Mesodermal cell (in vitro differentiated cells): ENCODE measurements around the gene ASTN2.

Source experiments
- H3K27ac ChIP-seq: 2 replicates; pipeline ENCODE4 v1.7.0; 2013; ENCODE audit warnings: mild to moderate bottlenecking, low read depth, low read length, moderate library complexity; ENCODE audit not compliant: severe bottlenecking
- H3K36me3 ChIP-seq: 2 replicates; pipeline ENCODE4 v1.7.1; 2013; ENCODE audit warnings: mild to moderate bottlenecking, low read length, moderate library complexity; ENCODE audit not compliant: control insufficient read depth, insufficient read depth
- H3K4me1 ChIP-seq: one replicate; pipeline ENCODE4 v1.7.1; 2013; ENCODE audit warnings: mild to moderate bottlenecking, low read length; ENCODE audit not compliant: insufficient read depth, control insufficient read depth, poor library complexity, severe bottlenecking
- H3K4me3 ChIP-seq: 2 replicates; pipeline ENCODE4 v1.7.0; 2013; ENCODE audit warnings: low read length, control low read depth, mild to moderate bottlenecking; ENCODE audit not compliant: insufficient read depth, poor library complexity, severe bottlenecking; ENCODE audit errors: extremely low read depth
- H3K9me3 ChIP-seq: 2 replicates; pipeline ENCODE4 v1.7.1; 2013; ENCODE audit warnings: mild to moderate bottlenecking, low read length, moderate library complexity; ENCODE audit not compliant: control insufficient read depth
- WGBS, 2 experiments: methylation state at CpG; one replicate each; pipeline ENCODE4 v1.1.5; 2013; ENCODE audit warnings: missing lambda C conversion rate in 2 of 2; ENCODE audit not compliant: insufficient coverage in 2 of 2; 5-methylcytosine and 5-hydroxymethylcytosine counted together

ASTN2 gene

DNA sequence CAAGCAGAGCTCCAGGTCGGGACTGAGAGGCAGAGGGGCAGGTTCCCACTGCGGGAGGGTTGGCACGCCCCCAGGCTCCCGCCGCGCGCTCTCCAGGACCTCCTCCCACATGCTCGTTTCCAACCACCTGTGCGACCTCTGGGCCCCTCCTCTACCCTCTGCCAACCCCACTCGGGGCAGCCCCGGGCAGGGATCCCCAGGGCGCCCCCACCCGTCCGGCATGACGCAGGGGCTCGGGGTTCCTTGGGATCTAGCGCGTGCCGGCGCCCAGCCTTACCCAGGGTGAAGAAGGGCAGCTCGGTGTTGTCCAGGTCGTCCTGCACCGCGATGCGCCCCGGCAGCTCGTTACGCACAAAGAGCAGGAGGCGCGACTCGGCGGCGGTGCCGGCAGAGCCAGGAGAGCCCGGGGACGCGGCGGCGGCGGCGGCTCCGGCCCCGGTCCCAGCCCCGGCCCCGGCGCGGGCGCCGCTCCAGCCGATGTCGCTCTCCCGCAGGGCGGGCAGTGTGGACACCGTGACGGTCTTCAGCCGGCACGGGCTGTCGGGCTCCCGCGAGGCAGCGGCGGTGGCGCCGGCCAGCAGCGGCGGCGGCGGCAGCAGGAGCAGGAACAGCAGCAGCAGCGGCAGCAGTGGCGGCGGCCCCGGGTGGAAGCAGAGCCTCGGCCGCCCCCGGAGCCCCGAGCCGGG is 494 bp downstream of the ASTN2 start:
- Histone ChIP-seq H3K27ac (no peak overlapping the region), H3K9me3 (no peaks in the 10 kb centered on the region), H3K36me3 (no peaks in the 10 kb centered on the region), H3K4me1 (peaks cover 8% of the 10 kb centered on the region), H3K4me3 (peak overlapping the region; percentile 51)
- 0 to 1% methylated on average over 37 to 54 of the region's 77 CpGs for WGBS, 2 experiments

DNA sequence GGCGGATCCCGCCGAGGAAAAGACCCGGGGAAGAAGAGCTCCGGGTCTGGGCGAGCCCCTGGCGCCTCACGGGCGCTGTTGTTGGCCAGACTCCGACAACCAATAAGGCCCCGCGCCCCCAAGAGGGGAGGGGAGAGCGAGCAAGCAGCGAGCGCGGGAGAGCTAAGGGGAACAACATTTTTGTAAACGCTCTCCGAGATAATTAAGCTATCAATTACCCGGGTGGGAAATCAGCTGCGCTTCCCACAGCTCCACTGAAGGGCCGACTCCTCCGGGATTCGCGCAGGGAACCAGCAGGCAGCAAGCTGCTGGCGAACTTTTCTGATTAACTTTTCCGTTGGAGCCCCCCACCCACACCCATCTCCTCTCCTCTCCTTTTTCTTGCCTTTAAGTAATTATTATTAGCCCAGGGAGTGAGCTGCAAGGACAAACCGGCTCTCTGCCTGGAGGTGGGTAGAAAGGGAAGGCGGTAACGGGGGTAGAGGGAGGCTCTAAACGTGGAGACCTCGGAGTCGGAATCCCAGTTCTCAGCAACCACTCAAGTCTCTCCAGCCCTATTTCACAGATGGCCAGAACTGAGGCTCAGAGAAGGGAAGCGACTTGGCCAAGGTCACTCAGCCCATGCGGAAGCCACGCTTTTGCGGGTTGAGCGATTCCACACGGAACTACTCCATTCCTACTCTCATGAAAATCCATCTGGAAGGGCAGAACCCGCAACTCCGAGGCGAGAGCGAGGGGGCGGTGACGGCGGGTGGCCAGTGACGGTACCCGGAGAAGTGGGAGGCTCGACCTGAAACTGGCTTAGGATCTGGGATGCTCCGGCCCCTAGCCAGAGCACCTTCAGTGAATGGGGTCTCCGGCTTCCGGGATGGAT is 1.3 kb downstream of the ASTN2 start:
- peaks cover 8% of the 10 kb centered on the region for H3K4me1 ChIP-seq
- no peaks in the 10 kb centered on the region for H3K9me3 ChIP-seq
- WGBS, 2 experiments, result 0% methylated on average over 29 to 41 of the region's 51 CpGs
- H3K4me3 ChIP-seq, result peak overlapping the region; percentile 51
- no peak overlapping the region for H3K27ac ChIP-seq
- H3K36me3 ChIP-seq, result no peaks in the 10 kb centered on the region

- no peaks in the 10 kb centered on the region for H3K36me3 ChIP-seq
- no peak overlapping the region for H3K27ac ChIP-seq
- peaks cover 8% of the 10 kb centered on the region for H3K4me1 ChIP-seq
- H3K4me3 ChIP-seq, result peak overlapping the region; percentile 51
- H3K9me3 ChIP-seq, result no peaks in the 10 kb centered on the region
- 4 to 8% methylated on average over 12 to 17 of the region's 24 CpGs for WGBS, 2 experiments
Observed at GRCh38 chr9:117412841-117413240, 2.0 kb downstream of the ASTN2 start.

DNA sequence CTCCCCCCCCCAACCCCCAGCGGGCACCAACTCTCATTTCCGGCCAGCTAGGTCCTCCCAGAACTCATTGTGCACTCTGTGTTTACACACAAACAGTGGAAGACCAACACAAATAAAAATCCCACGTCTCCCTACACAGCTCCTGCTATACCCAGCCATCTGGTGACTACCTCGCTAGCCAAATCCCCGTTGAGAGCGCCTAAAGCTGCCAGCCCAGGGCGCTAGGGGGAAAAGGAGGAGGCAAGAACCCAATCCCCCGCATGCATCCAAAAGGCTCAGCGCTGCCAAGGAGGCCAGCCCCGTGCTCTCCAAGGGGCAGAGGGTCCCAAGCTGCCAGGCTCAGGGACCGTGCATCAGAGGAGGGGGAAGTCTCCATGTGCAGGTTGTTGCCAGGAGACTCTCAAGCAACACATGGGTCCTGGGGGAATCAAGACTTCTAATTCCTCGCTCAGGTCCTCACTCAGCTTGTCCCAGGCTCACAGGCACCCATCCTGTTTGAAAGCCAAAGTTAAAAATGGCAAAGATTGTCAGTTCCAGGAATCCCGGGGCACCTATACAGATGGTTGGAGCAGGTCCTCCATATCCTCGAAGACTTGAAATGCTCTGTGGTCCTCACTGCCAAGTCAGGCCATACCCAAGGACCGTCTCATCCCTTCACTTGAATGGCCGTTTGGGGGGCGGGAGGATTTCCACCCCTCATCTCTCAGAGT is 2.7 kb downstream of the ASTN2 start:
- 32 to 62% methylated on average over 10 to 12 of the region's 17 CpGs for WGBS, 2 experiments
- Histone ChIP-seq H3K4me1 (peaks cover 8% of the 10 kb centered on the region), H3K4me3 (peak overlapping the region; percentile 51), H3K36me3 (no peaks in the 10 kb centered on the region), H3K9me3 (no peaks in the 10 kb centered on the region), H3K27ac (no peak overlapping the region)

DNA sequence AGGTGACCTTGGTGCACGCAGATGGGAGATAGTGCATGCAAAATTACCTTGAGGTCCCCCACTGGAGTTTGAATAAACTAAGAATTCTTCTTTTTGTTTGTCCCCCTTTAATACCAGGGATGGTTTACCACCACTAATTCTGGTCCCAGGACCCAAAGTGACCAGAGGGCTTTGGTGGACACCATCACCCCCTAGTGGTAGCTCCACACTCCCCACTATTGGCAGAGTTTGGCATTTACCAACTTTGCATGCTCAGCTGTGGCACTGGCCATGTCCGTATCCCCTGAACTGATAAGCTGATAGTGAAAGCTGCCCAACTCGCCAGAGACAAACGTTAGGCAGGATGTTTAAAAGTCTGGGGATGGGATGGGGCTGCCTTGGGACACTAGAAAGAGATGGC is 3.3 kb downstream of the ASTN2 start:
- Histone ChIP-seq H3K4me1 (peaks cover 8% of the 10 kb centered on the region), H3K36me3 (no peaks in the 10 kb centered on the region), H3K27ac (no peak overlapping the region), H3K4me3 (no peak overlapping the region), H3K9me3 (no peaks in the 10 kb centered on the region)
- WGBS, 2 experiments, result 38% methylated on average over 1 of the region's 4 CpGs; no CpG with 5 or more reads in 1 of the 2 experiments

DNA sequence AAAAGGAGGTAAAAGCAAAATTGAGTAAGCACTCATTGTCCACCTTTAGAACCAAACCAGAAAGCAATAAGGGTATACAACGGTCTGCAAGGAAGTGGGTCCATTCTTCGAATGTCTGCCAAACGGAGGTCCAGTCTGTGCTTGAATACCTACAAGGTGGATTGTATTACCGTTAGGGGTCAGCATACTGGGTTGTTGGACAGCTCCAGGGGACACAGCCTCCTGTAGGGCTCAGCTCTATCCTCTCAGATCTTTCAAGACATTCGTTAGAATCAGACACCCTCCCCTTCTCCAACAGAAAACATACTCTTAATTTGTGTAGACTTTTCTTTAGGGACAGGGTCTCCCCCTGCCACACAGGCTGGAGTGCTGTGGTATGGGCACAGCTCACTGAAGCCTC is 5.5 kb downstream of the ASTN2 start:
- H3K4me1 ChIP-seq, result no peaks in the 10 kb centered on the region
- no peaks in the 10 kb centered on the region for H3K36me3 ChIP-seq
- 70% methylated on average over 5 of the region's 5 CpGs; no CpG with 5 or more reads in 1 of the 2 experiments for WGBS, 2 experiments
- no peak overlapping the region for H3K27ac ChIP-seq
- H3K9me3 ChIP-seq, result no peaks in the 10 kb centered on the region
- no peak overlapping the region for H3K4me3 ChIP-seq

- Histone ChIP-seq H3K9me3 (no peaks in the 10 kb centered on the region), H3K36me3 (no peaks in the 10 kb centered on the region), H3K27ac (no peak overlapping the region), H3K4me1 (peaks cover 7% of the 10 kb centered on the region), H3K4me3 (no peak overlapping the region)
- no CpG with 5 or more reads among the region's 2 CpGs for WGBS, 2 experiments
Observed at GRCh38 chr9:117407436-117408022, 7.3 kb downstream of the ASTN2 start.

GRCh38 chr9:117405950-117406705 is 8.7 kb downstream of the ASTN2 start:
- no peak overlapping the region for H3K4me3 ChIP-seq
- H3K27ac ChIP-seq, result no peak overlapping the region
- H3K9me3 ChIP-seq, result no peaks in the 10 kb centered on the region
- WGBS, 2 experiments, result 81 to 93% methylated on average over 5 to 6 of the region's 7 CpGs
- H3K36me3 ChIP-seq, result no peaks in the 10 kb centered on the region
- H3K4me1 ChIP-seq, result peaks cover 7% of the 10 kb centered on the region

- H3K4me3 ChIP-seq, result no peak overlapping the region
- H3K36me3 ChIP-seq, result no peaks in the 10 kb centered on the region
- peaks cover 7% of the 10 kb centered on the region for H3K4me1 ChIP-seq
- no CpG with 5 or more reads among the region's 2 CpGs for WGBS, 2 experiments
- H3K27ac ChIP-seq, result no peak overlapping the region
- H3K9me3 ChIP-seq, result no peaks in the 10 kb centered on the region
Observed at GRCh38 chr9:117403848-117404247, 11.0 kb downstream of the ASTN2 start.

GRCh38 chr9:117403403-117403811 is 11.4 kb downstream of the ASTN2 start:
- Histone ChIP-seq H3K4me1 (peaks cover 7% of the 10 kb centered on the region), H3K27ac (no peak overlapping the region), H3K9me3 (no peaks in the 10 kb centered on the region), H3K36me3 (no peaks in the 10 kb centered on the region), H3K4me3 (no peak overlapping the region)
- whole genome bisulfite sequencing, 2 experiments, result 33 to 44% methylated on average over 4 to 5 of the region's 6 CpGs
